Thyroid gland (tissue), 4 donors: Measurements from ENCODE around the gene PTEN.

Experiments used
- POLR2A ChIP-seq, 2 donors: fragments of 450-650 bp; IDR thresholded peaks; one replicate each; pipeline ENCODE4 v1.6.1; 2017; ENCODE audit warnings: antibody characterized with exemption in 2 of 2, mild to moderate bottlenecking in 2 of 2, moderate library complexity in 1 of 2
- TF ChIP-seq, protein P1 (sequence below), 6 experiments: fragments of 200-600 bp in 3 of 6; fragments of 450-650 bp in 3 of 6; sonication (generic) in 3 of 6; IDR thresholded peaks; one replicate each; pipeline ENCODE4 v1.5.1; 2016 to 2019; ENCODE audit warnings: antibody characterized with exemption in 6 of 6, mild to moderate bottlenecking in 2 of 6, inconsistent platforms in 1 of 6, moderate library complexity in 1 of 6

DNA sequence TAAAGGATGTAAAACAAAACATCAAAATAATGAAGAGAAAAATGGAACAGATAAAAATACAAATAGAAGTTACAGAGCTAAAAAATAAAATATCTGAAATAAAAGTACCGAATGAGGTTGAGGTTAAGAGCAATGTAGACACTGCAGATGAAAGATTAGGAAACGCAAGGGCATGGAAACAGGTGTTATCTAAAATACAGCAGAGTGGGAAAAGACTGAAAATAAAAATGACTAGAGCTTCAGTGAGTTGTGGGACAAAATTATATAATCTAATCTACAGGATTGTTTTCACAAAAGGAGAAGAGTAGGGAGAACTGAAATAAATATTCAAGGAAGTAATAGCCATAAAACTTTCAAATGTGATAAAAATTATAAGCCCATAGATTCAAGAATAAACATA lies 123.8 kb downstream of the PTEN start:
- TF ChIP-seq, protein P1, sequence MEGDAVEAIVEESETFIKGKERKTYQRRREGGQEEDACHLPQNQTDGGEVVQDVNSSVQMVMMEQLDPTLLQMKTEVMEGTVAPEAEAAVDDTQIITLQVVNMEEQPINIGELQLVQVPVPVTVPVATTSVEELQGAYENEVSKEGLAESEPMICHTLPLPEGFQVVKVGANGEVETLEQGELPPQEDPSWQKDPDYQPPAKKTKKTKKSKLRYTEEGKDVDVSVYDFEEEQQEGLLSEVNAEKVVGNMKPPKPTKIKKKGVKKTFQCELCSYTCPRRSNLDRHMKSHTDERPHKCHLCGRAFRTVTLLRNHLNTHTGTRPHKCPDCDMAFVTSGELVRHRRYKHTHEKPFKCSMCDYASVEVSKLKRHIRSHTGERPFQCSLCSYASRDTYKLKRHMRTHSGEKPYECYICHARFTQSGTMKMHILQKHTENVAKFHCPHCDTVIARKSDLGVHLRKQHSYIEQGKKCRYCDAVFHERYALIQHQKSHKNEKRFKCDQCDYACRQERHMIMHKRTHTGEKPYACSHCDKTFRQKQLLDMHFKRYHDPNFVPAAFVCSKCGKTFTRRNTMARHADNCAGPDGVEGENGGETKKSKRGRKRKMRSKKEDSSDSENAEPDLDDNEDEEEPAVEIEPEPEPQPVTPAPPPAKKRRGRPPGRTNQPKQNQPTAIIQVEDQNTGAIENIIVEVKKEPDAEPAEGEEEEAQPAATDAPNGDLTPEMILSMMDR (IDR thresholded peaks at IDR 0.05) = no peak
- TF ChIP-seq POLR2A (IDR thresholded peaks at IDR 0.05) = no peak
